HepG2 (cell line): ENCODE results near the gene TXLNA.

Experiments used
- ATM ChIP-seq: fragments of 450-650 bp; IDR thresholded peaks from 2 replicates; pipeline ENCODE4 v1.7.1; 2017; ENCODE audit warnings: mild to moderate bottlenecking, borderline replicate concordance
- DNMT3B ChIP-seq: conservative IDR thresholded peaks from 2 replicates; pipeline ENCODE4 v1.6.1; 2016; ENCODE audit warnings: missing biosample characterization, control low read depth
- FOXK2 ChIP-seq: fragments of 450-650 bp; IDR thresholded peaks from 2 replicates; pipeline ENCODE4 v1.6.1; 2016
- HDAC6 ChIP-seq: fragments of 200-600 bp; sonication (generic); IDR thresholded peaks from 2 replicates; pipeline ENCODE4 v1.7.0; 2017; ENCODE audit warnings: mild to moderate bottlenecking, antibody characterized with exemption, low read length, low read depth
- MAFK ChIP-seq, 2 experiments: IDR thresholded peaks in 1 of 2; conservative IDR thresholded peaks in 1 of 2; 2 replicates each; pipeline ENCODE4 v1.6.1; 2011; ENCODE audit warnings: improper control_type of control experiment in 2 of 2, low read length in 2 of 2
- RAD21 ChIP-seq: fragments of 450-650 bp; formaldehyde crosslinking; IDR thresholded peaks from 2 replicates; pipeline ENCODE4 v1.5.0; 2020; ENCODE audit warnings: mild to moderate bottlenecking
- RELA ChIP-seq: sonication (generic); formaldehyde crosslinking; IDR thresholded peaks from 2 replicates; pipeline ENCODE4 v1.4.0; 2020; ENCODE audit warnings: missing genetic modification reagents
- ZNF33B ChIP-seq: sonication (generic); formaldehyde crosslinking; IDR thresholded peaks from 2 replicates; pipeline ENCODE4 v1.5.1; 2020; ENCODE audit warnings: mild to moderate bottlenecking, missing genetic modification reagents
- TF ChIP-seq, protein P1 (sequence below): sonication (generic); formaldehyde crosslinking; conservative IDR thresholded peaks from 2 replicates; pipeline ENCODE4 v1.4.0; 2020; ENCODE audit warnings: missing genetic modification reagents
- TF ChIP-seq, protein P2 (sequence below): sonication (generic); formaldehyde crosslinking; IDR thresholded peaks from 2 replicates; pipeline ENCODE4 v1.4.0; 2020; ENCODE audit warnings: missing genetic modification reagents

- TF ChIP-seq RAD21 (CRISPR knock-in tag) (no peak), ATM (no peak), RELA (CRISPR knock-in tag) (no peak), DNMT3B (CRISPR knock-in tag) (no peak), ZNF33B (CRISPR knock-in tag) (no peak), MAFK (conservative IDR thresholded peaks at IDR 0.05 in 1 of 2, IDR thresholded peaks at IDR 0.05 in 1 of 2; ENCODE audit: low read length in 2 of 2) (no peak), FOXK2 (no peak), HDAC6 (no peak)
- TF ChIP-seq, protein P1, sequence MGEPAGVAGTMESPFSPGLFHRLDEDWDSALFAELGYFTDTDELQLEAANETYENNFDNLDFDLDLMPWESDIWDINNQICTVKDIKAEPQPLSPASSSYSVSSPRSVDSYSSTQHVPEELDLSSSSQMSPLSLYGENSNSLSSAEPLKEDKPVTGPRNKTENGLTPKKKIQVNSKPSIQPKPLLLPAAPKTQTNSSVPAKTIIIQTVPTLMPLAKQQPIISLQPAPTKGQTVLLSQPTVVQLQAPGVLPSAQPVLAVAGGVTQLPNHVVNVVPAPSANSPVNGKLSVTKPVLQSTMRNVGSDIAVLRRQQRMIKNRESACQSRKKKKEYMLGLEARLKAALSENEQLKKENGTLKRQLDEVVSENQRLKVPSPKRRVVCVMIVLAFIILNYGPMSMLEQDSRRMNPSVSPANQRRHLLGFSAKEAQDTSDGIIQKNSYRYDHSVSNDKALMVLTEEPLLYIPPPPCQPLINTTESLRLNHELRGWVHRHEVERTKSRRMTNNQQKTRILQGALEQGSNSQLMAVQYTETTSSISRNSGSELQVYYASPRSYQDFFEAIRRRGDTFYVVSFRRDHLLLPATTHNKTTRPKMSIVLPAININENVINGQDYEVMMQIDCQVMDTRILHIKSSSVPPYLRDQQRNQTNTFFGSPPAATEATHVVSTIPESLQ (CRISPR knock-in tag), result no peak
- TF ChIP-seq, protein P2, sequence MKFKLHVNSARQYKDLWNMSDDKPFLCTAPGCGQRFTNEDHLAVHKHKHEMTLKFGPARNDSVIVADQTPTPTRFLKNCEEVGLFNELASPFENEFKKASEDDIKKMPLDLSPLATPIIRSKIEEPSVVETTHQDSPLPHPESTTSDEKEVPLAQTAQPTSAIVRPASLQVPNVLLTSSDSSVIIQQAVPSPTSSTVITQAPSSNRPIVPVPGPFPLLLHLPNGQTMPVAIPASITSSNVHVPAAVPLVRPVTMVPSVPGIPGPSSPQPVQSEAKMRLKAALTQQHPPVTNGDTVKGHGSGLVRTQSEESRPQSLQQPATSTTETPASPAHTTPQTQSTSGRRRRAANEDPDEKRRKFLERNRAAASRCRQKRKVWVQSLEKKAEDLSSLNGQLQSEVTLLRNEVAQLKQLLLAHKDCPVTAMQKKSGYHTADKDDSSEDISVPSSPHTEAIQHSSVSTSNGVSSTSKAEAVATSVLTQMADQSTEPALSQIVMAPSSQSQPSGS, result no peak
Observed at GRCh38 chr1:32208891-32209328, 29.4 kb downstream of the TXLNA start, which contains the start of gene DCDC2B.
